ENCODE data around the gene CPNE7.

DNA sequence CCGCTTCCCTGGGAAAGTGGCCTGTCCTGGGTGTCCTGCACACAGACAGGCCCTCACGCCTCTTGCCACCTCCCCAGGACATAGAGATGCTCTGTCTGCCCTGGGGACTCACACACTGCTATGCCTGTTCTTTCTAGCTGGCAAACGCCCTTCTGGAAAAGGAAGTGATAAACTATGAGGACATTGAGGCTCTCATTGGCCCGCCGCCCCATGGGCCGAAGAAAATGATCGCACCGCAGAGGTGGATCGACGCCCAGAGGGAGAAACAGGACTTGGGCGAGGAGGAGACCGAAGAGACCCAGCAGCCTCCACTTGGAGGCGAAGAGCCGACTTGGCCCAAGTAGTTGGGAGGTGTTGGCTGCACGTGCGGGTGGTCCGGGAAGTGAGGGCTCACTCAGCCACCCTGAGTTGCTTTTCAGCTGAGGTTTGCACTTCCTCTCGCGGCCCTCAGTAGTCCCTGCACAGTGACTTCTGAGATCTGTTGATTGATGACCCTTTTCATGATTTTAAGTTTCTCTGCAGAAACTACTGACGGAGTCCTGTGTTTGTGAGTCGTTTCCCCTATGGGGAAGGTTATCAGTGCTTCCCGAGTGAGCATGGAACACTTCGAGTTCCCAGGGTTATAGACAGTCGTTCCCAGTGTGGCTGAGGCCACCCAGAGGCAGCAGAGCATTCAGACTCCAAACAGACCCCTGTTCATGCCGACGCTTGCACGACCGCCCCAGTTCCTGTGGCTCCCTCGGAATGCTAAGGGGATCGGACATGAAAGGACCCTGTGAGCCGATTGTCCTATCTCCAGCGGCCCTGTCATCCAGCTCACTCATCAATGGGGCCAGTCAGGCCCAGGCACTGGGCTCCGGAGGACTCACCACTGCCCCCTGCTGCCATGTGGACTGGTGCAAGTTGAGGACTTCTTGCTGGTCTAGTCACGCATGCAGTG, 18.5 kb upstream of the CPNE7 start:
- TF ChIP-seq, protein P1, sequence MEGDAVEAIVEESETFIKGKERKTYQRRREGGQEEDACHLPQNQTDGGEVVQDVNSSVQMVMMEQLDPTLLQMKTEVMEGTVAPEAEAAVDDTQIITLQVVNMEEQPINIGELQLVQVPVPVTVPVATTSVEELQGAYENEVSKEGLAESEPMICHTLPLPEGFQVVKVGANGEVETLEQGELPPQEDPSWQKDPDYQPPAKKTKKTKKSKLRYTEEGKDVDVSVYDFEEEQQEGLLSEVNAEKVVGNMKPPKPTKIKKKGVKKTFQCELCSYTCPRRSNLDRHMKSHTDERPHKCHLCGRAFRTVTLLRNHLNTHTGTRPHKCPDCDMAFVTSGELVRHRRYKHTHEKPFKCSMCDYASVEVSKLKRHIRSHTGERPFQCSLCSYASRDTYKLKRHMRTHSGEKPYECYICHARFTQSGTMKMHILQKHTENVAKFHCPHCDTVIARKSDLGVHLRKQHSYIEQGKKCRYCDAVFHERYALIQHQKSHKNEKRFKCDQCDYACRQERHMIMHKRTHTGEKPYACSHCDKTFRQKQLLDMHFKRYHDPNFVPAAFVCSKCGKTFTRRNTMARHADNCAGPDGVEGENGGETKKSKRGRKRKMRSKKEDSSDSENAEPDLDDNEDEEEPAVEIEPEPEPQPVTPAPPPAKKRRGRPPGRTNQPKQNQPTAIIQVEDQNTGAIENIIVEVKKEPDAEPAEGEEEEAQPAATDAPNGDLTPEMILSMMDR (IDR thresholded peaks at IDR 0.05; ENCODE audit: insufficient read depth, low read length): peak; percentile 41
- TF ChIP-seq POLR2AphosphoS5 (IDR thresholded peaks at IDR 0.05; ENCODE audit: low read depth): no peak
